SK-N-SH (cell line): ENCODE measurements around the gene ANKS6. TPM values are rescaled to one million over a fixed set of nuclear protein-coding genes. Genes with fewer than 3 reads are reported as not detected.

Experiments
- CTCF ChIA-PET: fragments of 300-600, 350-600 bp; formaldehyde crosslinking; extraction: SDS; loops from one replicate; lab custom pipeline; 2021; lab: Yijun Ruan, JAX
- POLR2A ChIA-PET: fragments of 350-600 bp; sonication (Branson Sonifier 250); formaldehyde crosslinking; extraction: SDS; loops from one replicate; lab custom pipeline; 2020; ENCODE audit warnings: antibody characterized with exemption, inconsistent platforms; lab: Yijun Ruan, JAX
- DNase-seq: peaks from one replicate; pipeline ENCODE4 v3.0.0; 2012
- H2AFZ ChIP-seq: fragments of 200-600 bp; sonication (generic); 2 replicates; pipeline ENCODE4 v1.8.1; 2016; ENCODE audit warnings: antibody characterized with exemption, mild to moderate bottlenecking, low read depth
- H3F3A ChIP-seq: fragments of 200-600 bp; sonication (generic); replicated peaks from 2 replicates; pipeline ENCODE3; 2016; ENCODE audit warnings: antibody characterized with exemption, mild to moderate bottlenecking; ENCODE audit not compliant: insufficient read depth
- H3K27ac ChIP-seq, 2 experiments: fragments of 200-500 bp in 1 of 2; fragments of 200-600 bp in 1 of 2; sonication (Bioruptor generic) in 1 of 2; sonication (generic), shearing (Covaris generic) in 1 of 2; 2 replicates each; pipeline versions ENCODE4 v1.5.1 to v1.6.1; 2014 to 2016; ENCODE audit warnings: low read depth in 2 of 2, inconsistent platforms in 1 of 2, low read length in 1 of 2, mild to moderate bottlenecking in 1 of 2, mixed read lengths in 1 of 2
- H3K27me3 ChIP-seq: fragments of 200-600 bp; sonication (generic), shearing (Covaris generic); 2 replicates; pipeline ENCODE4 v1.6.1; 2016; ENCODE audit warnings: mixed run types; ENCODE audit not compliant: insufficient read depth
- H3K36me3 ChIP-seq, 2 experiments: fragments of 200-500 bp in 1 of 2; fragments of 200-600 bp in 1 of 2; sonication (Bioruptor generic) in 1 of 2; sonication (generic) in 1 of 2; replicated peaks in 1 of 2; 2 replicates each; pipeline versions ENCODE3 to v1.5.1; 2014 to 2016; ENCODE audit warnings: low read length in 1 of 2, mild to moderate bottlenecking in 1 of 2; ENCODE audit not compliant: insufficient read depth in 2 of 2, control insufficient read depth in 1 of 2
- H3K4me1 ChIP-seq, 2 experiments: fragments of 200-500 bp in 1 of 2; fragments of 200-600 bp in 1 of 2; sonication (Bioruptor generic) in 1 of 2; sonication (generic), shearing (Covaris generic) in 1 of 2; 2 replicates each; pipeline versions ENCODE4 v1.5.1 to v1.6.1; 2014 to 2016; ENCODE audit warnings: low read depth in 1 of 2, low read length in 1 of 2, mixed run types in 1 of 2; ENCODE audit not compliant: insufficient read depth in 2 of 2, control insufficient read depth in 1 of 2
- H3K4me2 ChIP-seq: fragments of 200-600 bp; sonication (generic), shearing (Covaris generic); 2 replicates; pipeline ENCODE4 v1.6.1; 2017; ENCODE audit warnings: mixed run types
- H3K4me3 ChIP-seq, 2 experiments: fragments of 200-500 bp in 1 of 2; fragments of 200-600 bp in 1 of 2; sonication (Bioruptor generic) in 1 of 2; sonication (generic), shearing (Covaris generic) in 1 of 2; 2 replicates each; pipeline versions ENCODE4 v1.5.1 to v1.8.1; 2014 to 2016; ENCODE audit warnings: low read depth in 2 of 2, inconsistent platforms in 1 of 2, low read length in 1 of 2, mild to moderate bottlenecking in 1 of 2, mixed read lengths in 1 of 2, moderate library complexity in 1 of 2
- H3K79me2 ChIP-seq: fragments of 200-600 bp; sonication (generic); 2 replicates; pipeline ENCODE4 v1.8.1; 2017; ENCODE audit warnings: mild to moderate bottlenecking; ENCODE audit not compliant: insufficient read depth
- H3K9ac ChIP-seq: fragments of 200-600 bp; sonication (generic); 2 replicates; pipeline ENCODE4 v1.6.1; 2017; ENCODE audit warnings: mixed run types
- H3K9me2 ChIP-seq: fragments of 200-600 bp; sonication (generic); 2 replicates; pipeline ENCODE4 v1.6.1; 2017; ENCODE audit warnings: mixed run types
- H3K9me3 ChIP-seq: fragments of 200-600 bp; sonication (generic); 2 replicates; pipeline ENCODE4 v1.6.1; 2017; ENCODE audit warnings: mixed run types, mild to moderate bottlenecking, moderate library complexity
- H4K20me1 ChIP-seq: fragments of 200-600 bp; sonication (generic); 2 replicates; pipeline ENCODE4 v1.6.1; 2017; ENCODE audit warnings: mild to moderate bottlenecking, mixed run types; ENCODE audit not compliant: insufficient read depth
- EP300 ChIP-seq, 2 experiments: IDR thresholded peaks; 2 replicates each; pipeline versions ENCODE4 v1.4.0 to v1.6.1; 2012; ENCODE audit warnings: borderline replicate concordance in 1 of 2, low read depth in 1 of 2, low read length in 1 of 2
- FOXM1 ChIP-seq: IDR thresholded peaks from 2 replicates; pipeline ENCODE4 v1.4.0; 2012; ENCODE audit warnings: low read depth, mild to moderate bottlenecking
- JUND ChIP-seq: IDR thresholded peaks from 2 replicates; pipeline ENCODE4 v1.4.0; 2012
- NFIC ChIP-seq: IDR thresholded peaks from 2 replicates; pipeline ENCODE4 v1.4.0; 2012; ENCODE audit warnings: borderline replicate concordance
- RAD21 ChIP-seq: IDR thresholded peaks from 2 replicates; pipeline ENCODE4 v1.6.1; 2012; ENCODE audit warnings: mild to moderate bottlenecking, low read length
- TAF1 ChIP-seq: IDR thresholded peaks from 2 replicates; pipeline ENCODE4 v1.6.1; 2012; ENCODE audit warnings: low read depth, mild to moderate bottlenecking, low read length, moderate library complexity, borderline replicate concordance
- TEAD4 ChIP-seq: IDR thresholded peaks from 2 replicates; pipeline ENCODE4 v1.4.0; 2012; ENCODE audit warnings: mild to moderate bottlenecking, borderline replicate concordance; ENCODE audit not compliant: insufficient read depth
- USF2 ChIP-seq: fragments of 150-350 bp; IDR thresholded peaks from 2 replicates; pipeline ENCODE4 v1.6.1; 2017; ENCODE audit warnings: antibody characterized with exemption, low read length, low read depth, borderline replicate concordance
- YY1 ChIP-seq: IDR thresholded peaks from 2 replicates; pipeline ENCODE4 v1.4.0; 2012; ENCODE audit warnings: low read depth, mild to moderate bottlenecking
- ZBTB33 ChIP-seq: IDR thresholded peaks from 2 replicates; pipeline ENCODE4 v1.4.0; 2012; ENCODE audit warnings: low read depth, borderline replicate concordance
- WGBS: methylation state at CpG from one replicate; pipeline ENCODE4 v1.1.6; 2017; ENCODE audit warnings: low lambda C conversion rate; 5-methylcytosine and 5-hydroxymethylcytosine counted together
- polyA plus RNA-seq, 3 experiments: library from polyadenylated mRNA; depleted of rRNA; stranded (reverse); fragments of >200 nt; gene quantifications; 2 replicates each; pipeline ENCODE4 v1.2.3, GENCODE V29; 2012
- TF ChIP-seq, protein P1 (sequence below): fragments of 200-600 bp; sonication (generic); IDR thresholded peaks from 2 replicates; pipeline ENCODE4 v1.6.1; 2017; ENCODE audit warnings: antibody characterized with exemption, mild to moderate bottlenecking, moderate library complexity
- TF ChIP-seq, protein P2 (sequence below): IDR thresholded peaks from 2 replicates; pipeline ENCODE4 v1.4.0; 2012; ENCODE audit warnings: low read depth, borderline replicate concordance

The ANKS6 gene
- polyA plus RNA-seq, 1 of the 3 experiments (the other 2 are of a cell fraction), result 29.3 TPM

GRCh38 chr9:98691890-98692289 lies 104.5 kb downstream of the ANKS6 start:
- no peaks in the 10 kb centered on the region; a peak in 1 of 4 replicates for H3K4me1 ChIP-seq

More at GRCh38 chr9:98691890-98692289, 104.5 kb downstream of the ANKS6 start:
- Histone ChIP-seq H3K9me2 (no peaks in the 10 kb centered on the region), H3F3A (no peaks in the 10 kb centered on the region), H3K4me2 (no peak overlapping the region), H3K36me3 (no peaks in the 10 kb centered on the region), H4K20me1 (no peaks in the 10 kb centered on the region), H3K4me3 (no peak overlapping the region), H3K9me3 (no peaks in the 10 kb centered on the region), H3K27me3 (peaks cover 7% of the 10 kb centered on the region; the same call in 1 of the 2 replicates), H3K9ac (no peak overlapping the region), H3K27ac (no peak overlapping the region), H3K79me2 (no peaks in the 10 kb centered on the region), H2AFZ (no peak overlapping the region)
- no peak for TF ChIP-seq JUND
- no peak for TF ChIP-seq YY1
- TF ChIP-seq EP300 (IDR thresholded peaks at IDR 0.05; ENCODE audit: borderline replicate concordance in 1 of 2, low read depth in 1 of 2, low read length in 1 of 2), result no peak
- no peak for TF ChIP-seq FOXM1
- TF ChIP-seq, protein P1, sequence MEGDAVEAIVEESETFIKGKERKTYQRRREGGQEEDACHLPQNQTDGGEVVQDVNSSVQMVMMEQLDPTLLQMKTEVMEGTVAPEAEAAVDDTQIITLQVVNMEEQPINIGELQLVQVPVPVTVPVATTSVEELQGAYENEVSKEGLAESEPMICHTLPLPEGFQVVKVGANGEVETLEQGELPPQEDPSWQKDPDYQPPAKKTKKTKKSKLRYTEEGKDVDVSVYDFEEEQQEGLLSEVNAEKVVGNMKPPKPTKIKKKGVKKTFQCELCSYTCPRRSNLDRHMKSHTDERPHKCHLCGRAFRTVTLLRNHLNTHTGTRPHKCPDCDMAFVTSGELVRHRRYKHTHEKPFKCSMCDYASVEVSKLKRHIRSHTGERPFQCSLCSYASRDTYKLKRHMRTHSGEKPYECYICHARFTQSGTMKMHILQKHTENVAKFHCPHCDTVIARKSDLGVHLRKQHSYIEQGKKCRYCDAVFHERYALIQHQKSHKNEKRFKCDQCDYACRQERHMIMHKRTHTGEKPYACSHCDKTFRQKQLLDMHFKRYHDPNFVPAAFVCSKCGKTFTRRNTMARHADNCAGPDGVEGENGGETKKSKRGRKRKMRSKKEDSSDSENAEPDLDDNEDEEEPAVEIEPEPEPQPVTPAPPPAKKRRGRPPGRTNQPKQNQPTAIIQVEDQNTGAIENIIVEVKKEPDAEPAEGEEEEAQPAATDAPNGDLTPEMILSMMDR, result no peak
- no peak for TF ChIP-seq TAF1
- TF ChIP-seq ZBTB33, result no peak
- TF ChIP-seq USF2, result no peak
- TF ChIP-seq, protein P2, sequence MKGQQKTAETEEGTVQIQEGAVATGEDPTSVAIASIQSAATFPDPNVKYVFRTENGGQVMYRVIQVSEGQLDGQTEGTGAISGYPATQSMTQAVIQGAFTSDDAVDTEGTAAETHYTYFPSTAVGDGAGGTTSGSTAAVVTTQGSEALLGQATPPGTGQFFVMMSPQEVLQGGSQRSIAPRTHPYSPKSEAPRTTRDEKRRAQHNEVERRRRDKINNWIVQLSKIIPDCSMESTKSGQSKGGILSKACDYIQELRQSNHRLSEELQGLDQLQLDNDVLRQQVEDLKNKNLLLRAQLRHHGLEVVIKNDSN, result no peak
- no peak for TF ChIP-seq TEAD4
- TF ChIP-seq NFIC, result no peak
- no peak for TF ChIP-seq RAD21
- DNase-seq, result no peak
- ChIA-PET POLR2A (no interaction called here), CTCF (interaction anchor here (1.0 kb wide), 1 partner anchor 14 kb away, joined by 3 read pairs; no protein-coding TSS in a partner anchor)
- 83% methylated on average over 1 of the region's 3 CpGs for WGBS
